Subcutaneous adipose tissue (tissue), 4 donors: ENCODE data around the gene KIAA0040. TPM values are rescaled to one million over a fixed set of nuclear protein-coding genes. Genes with fewer than 3 reads are reported as not detected.

Source experiments
- total RNA-seq, 4 donors: library from RNA; depleted of rRNA; stranded (reverse); fragments of >200 nt; gene quantifications; one replicate each; pipeline ENCODE4 v1.1.0, GENCODE V29; 2016
- TF ChIP-seq, protein P1 (sequence below): fragments of 450-650 bp; IDR thresholded peaks from one replicate; pipeline ENCODE4 v1.5.1; 2016; ENCODE audit warnings: low read depth, mild to moderate bottlenecking, control low read depth, antibody characterized with exemption, moderate library complexity

The KIAA0040 gene
- total RNA-seq, 4 donors from 2014 or later: 38.1 to 62.8 (median 60.8) TPM

- TF ChIP-seq, protein P1, sequence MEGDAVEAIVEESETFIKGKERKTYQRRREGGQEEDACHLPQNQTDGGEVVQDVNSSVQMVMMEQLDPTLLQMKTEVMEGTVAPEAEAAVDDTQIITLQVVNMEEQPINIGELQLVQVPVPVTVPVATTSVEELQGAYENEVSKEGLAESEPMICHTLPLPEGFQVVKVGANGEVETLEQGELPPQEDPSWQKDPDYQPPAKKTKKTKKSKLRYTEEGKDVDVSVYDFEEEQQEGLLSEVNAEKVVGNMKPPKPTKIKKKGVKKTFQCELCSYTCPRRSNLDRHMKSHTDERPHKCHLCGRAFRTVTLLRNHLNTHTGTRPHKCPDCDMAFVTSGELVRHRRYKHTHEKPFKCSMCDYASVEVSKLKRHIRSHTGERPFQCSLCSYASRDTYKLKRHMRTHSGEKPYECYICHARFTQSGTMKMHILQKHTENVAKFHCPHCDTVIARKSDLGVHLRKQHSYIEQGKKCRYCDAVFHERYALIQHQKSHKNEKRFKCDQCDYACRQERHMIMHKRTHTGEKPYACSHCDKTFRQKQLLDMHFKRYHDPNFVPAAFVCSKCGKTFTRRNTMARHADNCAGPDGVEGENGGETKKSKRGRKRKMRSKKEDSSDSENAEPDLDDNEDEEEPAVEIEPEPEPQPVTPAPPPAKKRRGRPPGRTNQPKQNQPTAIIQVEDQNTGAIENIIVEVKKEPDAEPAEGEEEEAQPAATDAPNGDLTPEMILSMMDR: no peak
These were observed 35.4 kb downstream of the KIAA0040 start for GRCh38 chr1:175157200-175157599.

DNA sequence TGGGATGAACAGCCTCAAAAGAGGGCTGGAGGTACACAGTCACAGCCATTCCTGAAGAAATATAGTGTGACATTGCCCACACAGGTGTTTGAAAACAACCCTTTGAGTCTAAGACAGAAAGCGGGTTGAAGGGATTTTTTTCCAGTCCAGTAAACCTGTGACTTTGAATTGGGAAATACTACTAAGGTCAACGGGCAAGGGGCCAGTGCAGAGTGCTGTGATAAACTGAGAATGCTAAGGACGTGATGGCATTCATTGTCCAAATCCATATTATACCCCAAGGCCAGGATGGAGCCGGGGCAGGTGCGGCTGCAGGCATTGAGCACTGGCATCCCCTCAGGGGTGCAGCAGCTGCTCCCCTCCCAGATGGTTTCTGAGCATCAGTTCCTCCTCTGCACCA lies 36.6 kb downstream of the KIAA0040 start:
- TF ChIP-seq, protein P1: no peak

- TF ChIP-seq, protein P1: no peak
These were observed 37.1 kb downstream of the KIAA0040 start for GRCh38 chr1:175155473-175155856.

DNA sequence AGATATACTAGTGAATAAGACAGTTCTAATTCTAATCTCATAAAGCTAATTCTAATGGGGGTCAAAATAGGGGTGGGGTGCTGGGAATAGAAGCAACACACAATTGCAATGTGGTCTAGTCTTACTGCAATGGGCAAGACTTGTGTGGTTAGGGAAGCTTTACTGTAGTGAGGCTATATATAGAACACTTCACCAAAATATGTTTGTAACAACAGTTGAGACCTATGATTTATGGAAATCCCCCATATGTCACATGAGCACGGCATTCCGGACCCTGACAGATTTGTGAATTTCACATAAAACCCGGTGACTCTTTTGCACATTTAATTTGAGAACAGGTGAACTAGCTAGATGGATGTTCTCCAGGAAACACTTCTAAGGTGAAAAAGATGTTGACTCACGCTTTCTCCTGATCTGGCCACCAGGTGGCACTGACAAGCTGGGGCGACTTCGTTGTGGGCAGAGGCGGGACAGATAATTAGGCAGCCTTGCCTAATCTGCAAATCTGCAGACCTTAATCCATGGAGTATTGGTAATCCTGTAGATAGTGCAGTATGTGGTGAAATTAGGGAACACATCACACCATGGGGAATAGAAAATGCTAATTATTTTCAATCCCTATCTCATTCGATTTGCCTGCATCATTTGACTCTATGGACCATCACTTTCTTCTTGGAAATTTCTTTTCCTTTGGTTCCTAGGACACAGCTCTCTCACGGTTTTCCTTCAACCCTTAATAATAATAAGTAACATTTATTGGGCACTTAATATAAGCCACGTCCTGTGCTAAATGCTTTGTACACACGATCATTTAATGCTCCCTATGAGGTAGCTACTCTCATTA lies 37.7 kb downstream of the KIAA0040 start:
- TF ChIP-seq, protein P1: no peak

GRCh38 chr1:175152006-175152652 lies 40.4 kb downstream of the KIAA0040 start:
- TF ChIP-seq, protein P1: no peak

- TF ChIP-seq, protein P1: no peak
These were observed 41.8 kb downstream of the KIAA0040 start for GRCh38 chr1:175150596-175151319.

DNA sequence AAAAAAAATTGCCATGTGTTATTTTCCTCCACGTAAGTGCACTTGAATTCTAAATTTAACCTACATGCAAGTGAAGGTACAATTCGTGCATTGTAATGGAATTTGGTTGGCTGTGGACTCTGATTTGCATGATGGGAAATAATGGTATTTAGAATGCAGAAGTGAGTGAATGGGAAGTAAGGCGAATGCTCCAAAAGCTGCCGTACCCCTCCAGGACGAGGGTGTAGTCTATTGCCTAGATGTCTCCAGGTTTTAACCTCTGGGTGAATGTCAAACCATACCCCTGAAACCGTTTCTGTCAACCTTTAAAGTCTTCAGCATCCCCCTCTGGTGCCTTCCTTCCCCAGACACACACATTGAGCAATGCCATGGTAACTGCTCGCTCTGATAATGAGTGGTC lies 44.5 kb downstream of the KIAA0040 start:
- TF ChIP-seq, protein P1: no peak
